Lower leg skin (tissue), 4 donors: ENCODE measurements around the gene VPS8. TPM values are rescaled to one million over a fixed set of nuclear protein-coding genes. Genes with fewer than 3 reads are reported as not detected.

Source experiments
- DNase-seq, 2 donors: peaks; one replicate each; pipeline ENCODE4 v3.0.0-alpha.2; 2019; ENCODE audit warnings: low spot score in 2 of 2
- H3K4me3 ChIP-seq: fragments of 200-600 bp; sonication (generic); 2 replicates; pipeline ENCODE4 v1.5.1; 2017; ENCODE audit warnings: mild to moderate bottlenecking, low read depth; ENCODE audit not compliant: poor library complexity, severe bottlenecking
- POLR2A ChIP-seq, 2 donors: fragments of 450-650 bp; IDR thresholded peaks; one replicate each; pipeline ENCODE4 v1.6.1; 2016 to 2017; ENCODE audit warnings: antibody characterized with exemption in 2 of 2, mild to moderate bottlenecking in 1 of 2, moderate library complexity in 1 of 2
- WGBS, 2 donors: methylation state at CpG; one replicate each; pipeline ENCODE4 v1.1.5; 2018; 5-methylcytosine and 5-hydroxymethylcytosine counted together
- intact Hi-C: fragments of 100-400 bp; cut with DNase I; formaldehyde crosslinking; loops from one replicate; pipeline ENCODE4 v1.15.0; 2023; ENCODE audit warnings: low total_unique reads
- total RNA-seq, 4 donors: library from RNA; depleted of rRNA; stranded (reverse); fragments of >200 nt; gene quantifications; one replicate each; pipeline ENCODE4 v1.1.0, GENCODE V29; 2016
- TF ChIP-seq, protein P1 (sequence below), 3 donors: fragments of 450-650 bp; IDR thresholded peaks; one replicate each; pipeline ENCODE4 v1.5.1; 2016; ENCODE audit warnings: antibody characterized with exemption in 3 of 3, mild to moderate bottlenecking in 3 of 3, moderate library complexity in 2 of 3

Gene VPS8
- total RNA-seq, 4 donors from 2014 or later: 31.4 to 67.7 (median 55.1) TPM

DNA sequence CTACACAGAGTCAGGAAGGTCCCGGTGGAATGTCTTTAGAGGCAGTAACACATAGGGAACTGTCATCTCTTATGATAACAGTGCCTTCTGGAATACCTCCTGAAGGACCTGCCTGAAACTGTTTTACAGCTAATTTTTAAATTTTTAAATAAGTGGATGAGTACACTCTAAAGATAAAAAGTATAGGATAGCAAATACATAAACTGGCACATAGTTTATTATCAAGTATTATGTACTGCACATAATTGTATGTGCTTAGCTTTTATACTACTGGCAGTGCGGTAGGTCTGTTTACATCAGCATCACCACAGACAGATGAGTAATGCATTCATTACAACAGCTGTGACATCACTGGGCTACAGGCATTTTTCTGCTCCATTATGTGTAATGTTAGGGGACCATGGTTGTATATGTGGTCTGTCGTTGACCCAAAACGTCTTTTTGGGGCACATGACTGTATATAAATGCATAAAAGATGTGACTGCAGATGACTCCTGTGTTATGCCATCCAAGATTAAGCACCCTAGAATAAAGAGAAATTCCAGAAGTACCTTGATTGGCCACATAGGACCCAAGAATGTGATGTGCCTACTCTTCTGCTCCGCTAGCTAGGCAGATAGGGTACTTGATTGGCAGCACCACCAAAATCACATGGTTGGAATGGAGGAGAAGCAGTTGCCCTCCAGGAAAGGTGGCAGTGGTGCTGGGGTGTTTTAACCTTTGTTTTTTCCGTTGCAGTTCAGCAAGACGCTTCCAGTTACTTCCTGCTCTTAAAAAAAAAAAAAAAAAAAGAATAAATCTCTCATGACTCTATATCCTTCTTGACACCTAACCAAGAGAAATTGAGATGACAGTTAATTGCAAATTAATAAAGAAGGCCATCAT is 3.3 kb downstream of the VPS8 start:
- no peak for DNase-seq
- intact Hi-C loops: no loop called here
- no peak for TF ChIP-seq POLR2A (IDR thresholded peaks at IDR 0.05)
- TF ChIP-seq, protein P1, sequence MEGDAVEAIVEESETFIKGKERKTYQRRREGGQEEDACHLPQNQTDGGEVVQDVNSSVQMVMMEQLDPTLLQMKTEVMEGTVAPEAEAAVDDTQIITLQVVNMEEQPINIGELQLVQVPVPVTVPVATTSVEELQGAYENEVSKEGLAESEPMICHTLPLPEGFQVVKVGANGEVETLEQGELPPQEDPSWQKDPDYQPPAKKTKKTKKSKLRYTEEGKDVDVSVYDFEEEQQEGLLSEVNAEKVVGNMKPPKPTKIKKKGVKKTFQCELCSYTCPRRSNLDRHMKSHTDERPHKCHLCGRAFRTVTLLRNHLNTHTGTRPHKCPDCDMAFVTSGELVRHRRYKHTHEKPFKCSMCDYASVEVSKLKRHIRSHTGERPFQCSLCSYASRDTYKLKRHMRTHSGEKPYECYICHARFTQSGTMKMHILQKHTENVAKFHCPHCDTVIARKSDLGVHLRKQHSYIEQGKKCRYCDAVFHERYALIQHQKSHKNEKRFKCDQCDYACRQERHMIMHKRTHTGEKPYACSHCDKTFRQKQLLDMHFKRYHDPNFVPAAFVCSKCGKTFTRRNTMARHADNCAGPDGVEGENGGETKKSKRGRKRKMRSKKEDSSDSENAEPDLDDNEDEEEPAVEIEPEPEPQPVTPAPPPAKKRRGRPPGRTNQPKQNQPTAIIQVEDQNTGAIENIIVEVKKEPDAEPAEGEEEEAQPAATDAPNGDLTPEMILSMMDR (IDR thresholded peaks at IDR 0.05): no peak
- 80 to 84% methylated on average over 7 of the region's 7 CpGs for WGBS, 2 donors
- H3K4me3 ChIP-seq: no peak overlapping the region

DNA sequence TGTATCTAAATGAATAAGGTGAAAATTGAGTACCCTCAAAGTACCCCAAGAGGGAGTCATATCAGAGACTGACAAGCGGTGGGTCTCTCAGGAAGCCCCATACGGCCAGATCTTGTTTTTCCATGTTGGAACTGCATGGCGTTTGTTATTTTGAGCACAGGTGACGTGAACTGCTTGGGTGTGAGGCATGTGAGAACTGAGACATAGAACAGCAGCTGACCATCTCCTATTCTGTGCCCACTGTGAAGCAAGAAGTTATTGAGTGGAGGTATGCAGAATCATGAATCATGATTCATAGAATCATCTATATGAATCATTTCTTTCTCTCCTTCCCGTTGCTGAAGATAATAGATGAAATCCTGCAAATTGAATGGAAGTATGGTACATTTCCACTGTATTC is 4.6 kb downstream of the VPS8 start:
- no peak for TF ChIP-seq POLR2A (IDR thresholded peaks at IDR 0.05)
- TF ChIP-seq, protein P1 (IDR thresholded peaks at IDR 0.05): no peak
- no peak for DNase-seq
- H3K4me3 ChIP-seq: no peak overlapping the region
- 90 to 94% methylated on average over 5 of the region's 5 CpGs for WGBS, 2 donors
- intact Hi-C loops: no loop called here

DNA sequence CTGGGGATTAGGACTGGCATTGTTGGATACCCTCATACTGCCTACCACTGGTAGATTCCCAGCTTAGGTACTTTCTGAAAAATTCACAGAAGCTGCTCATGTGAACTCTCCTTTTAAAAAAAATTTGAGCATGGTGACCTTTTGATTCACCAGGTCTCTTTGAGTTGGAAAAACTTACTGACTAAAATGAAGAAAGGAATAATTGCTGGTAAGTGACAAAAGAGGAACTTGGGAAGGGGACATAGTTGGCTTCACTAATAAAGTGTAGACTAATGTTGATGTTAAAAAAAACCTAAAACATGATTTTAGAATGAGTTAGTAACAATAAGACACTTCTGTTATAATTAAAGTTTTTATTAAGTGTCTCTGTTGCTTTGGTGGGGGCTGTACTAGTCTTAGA is 8.6 kb downstream of the VPS8 start:
- TF ChIP-seq, protein P1 (IDR thresholded peaks at IDR 0.05): no peak
- intact Hi-C loops: no loop called here
- no peak overlapping the region for H3K4me3 ChIP-seq
- DNase-seq: no peak

DNA sequence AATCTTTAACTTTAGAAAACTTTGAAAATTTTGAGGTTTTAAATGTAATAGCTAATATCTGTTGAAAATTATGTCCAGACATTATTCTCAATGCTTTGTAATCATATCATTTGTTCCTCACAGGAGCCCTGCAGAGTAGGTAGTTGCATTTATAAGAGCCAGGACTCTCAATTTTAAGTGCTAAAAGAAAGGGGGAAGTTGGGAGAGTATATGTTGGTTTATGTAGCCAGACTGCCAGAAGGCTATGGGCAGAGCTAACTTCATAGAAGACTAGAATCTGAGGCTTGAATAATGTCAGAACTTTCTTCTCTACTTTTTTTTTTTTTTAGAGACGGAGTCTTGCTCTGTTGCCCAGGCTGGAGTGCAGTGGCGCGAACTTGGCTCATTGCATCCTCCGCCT is 9.1 kb downstream of the VPS8 start:
- WGBS, 2 donors: 95 to 100% methylated on average over 4 of the region's 4 CpGs

DNA sequence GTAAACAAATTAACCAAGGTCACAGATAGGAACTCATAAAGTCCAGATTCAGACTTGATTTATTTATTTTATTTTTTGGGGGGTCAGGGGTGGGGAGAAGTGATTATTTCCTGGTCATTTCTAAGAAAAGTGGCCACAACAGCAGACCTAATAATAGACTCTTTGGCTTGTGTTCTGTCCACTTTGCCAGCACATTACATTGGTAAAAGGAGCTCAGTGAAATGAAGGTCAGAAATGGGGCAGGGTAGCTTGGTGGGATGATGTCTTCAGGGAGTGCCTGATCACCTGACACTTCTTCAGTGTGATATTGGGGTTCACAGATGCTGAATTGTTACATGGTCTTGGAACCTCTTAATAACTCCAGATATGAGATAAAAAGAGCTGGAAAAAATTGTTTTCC is 10.1 kb downstream of the VPS8 start:
- TF ChIP-seq, protein P1 (IDR thresholded peaks at IDR 0.05): no peak
- no peak for TF ChIP-seq POLR2A (IDR thresholded peaks at IDR 0.05)
- H3K4me3 ChIP-seq: no peak overlapping the region
- DNase-seq: no peak
- intact Hi-C loops: no loop called here

More for the DNA sequence above, 9.1 kb downstream of the VPS8 start:
- no peak for DNase-seq
- intact Hi-C loops: no loop called here
- TF ChIP-seq, protein P1 (IDR thresholded peaks at IDR 0.05): no peak
- no peak for TF ChIP-seq POLR2A (IDR thresholded peaks at IDR 0.05)
- no peak overlapping the region for H3K4me3 ChIP-seq

DNA sequence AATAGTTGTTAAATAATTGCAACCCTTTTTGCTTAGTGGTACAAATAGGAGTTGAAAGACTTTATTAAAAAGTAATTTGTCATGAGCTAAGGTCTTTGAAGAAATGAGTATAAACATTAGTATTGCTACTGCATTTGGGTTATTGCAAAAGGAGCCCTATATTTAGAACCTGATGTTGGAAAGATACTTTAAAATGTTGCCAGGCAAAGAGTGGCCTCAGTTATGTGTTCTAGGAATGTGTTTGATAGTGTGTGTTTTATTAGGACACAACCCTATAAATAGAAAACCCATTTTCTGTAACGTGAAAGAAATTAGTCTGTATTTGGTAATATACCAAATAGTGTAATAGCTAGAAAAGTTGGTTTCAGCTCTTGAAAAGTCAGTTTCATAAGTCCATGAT is 10.7 kb downstream of the VPS8 start:
- no peak for TF ChIP-seq POLR2A (IDR thresholded peaks at IDR 0.05)
- no peak for DNase-seq
- WGBS, 2 donors: 29 to 52% methylated on average over 1 of the region's 1 CpG
- H3K4me3 ChIP-seq: no peak overlapping the region
- intact Hi-C loops: no loop called here
